Activated CD4-positive, alpha-beta T cell treated with anti-CD3 and anti-CD28 coated beads for 48 hours (primary cell): ENCODE measurements around the gene AFF3.
A peak's percentile ranks its signal among the peaks of the same experiment; 100 is the strongest.
"Not testable (repeated sequence)": the region's sequence is repeated elsewhere in the genome, so short reads cannot be mapped to it uniquely, and the experiment has no call there.

ENCODE experiments used
- DNase-seq: peaks from one replicate; pipeline ENCODE4 v3.0.0-alpha.2; 2020

Gene AFF3

DNA sequence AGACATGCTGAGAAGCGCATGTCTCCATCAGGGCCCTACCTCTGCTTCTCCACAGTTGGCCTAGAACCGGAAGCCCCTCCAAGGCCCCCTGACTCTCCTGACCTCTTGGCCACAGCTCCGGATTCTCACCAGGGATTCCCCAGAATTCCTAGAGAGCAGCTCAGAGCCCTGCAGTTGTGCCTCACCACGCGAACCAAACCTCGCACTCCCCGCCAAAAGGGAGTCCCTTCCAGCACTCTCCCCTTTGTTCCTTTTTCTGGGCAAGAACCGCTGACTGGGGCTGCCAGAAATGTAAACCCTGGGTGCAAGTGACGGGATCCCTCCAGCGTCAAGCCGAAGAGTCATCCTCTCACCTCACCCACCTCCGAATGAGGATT lies 36.7 kb downstream of the AFF3 start:
- no peak for DNase-seq

DNA sequence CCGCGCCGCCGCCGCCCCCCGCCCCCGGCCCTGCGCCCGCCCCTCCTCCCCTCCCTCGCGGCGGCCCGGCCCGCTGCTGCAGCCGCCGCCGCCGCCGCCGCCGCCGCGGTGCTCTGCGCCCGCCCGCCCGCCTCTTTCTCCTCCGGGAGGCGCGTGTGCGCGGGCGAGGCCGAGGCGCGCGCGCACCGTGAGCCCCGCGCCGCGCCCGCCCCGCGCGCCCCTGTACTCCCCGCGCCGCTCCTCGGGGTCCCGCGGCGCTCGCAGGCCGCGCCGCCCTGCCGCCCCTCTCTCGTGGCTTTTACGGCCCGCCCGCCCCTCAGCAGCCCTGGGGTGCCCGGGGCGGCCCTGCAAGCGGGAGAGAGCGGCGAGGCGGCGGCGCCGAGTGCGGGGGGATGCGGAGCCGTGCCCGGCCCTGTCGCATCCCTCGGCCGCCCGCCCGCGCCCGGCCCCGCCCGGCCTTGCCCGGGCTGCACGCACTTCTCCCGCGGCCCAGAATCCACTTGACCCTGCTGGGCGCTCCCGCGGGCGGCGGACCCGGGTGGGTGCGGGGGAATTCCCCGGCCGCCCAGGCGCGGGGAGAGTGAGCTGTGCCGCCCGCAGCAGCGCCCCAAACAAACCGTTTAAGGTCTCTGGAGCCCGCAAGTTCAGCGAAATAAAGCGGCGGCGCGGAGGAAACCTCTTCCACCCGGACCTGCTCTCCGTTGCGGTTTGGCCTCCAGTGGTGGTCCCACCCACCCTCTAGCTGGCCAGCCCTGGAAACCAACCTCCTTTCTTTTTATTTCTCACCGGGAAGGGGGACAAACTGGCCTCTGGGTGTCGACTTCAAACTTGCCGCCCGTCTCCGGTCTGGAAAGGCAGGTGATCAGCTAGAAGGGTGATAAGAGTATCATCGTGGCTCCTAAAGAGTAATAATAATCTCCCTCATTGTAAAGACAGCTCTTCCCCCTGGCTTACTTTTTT lies 37.4 kb downstream of the AFF3 start:
- peak; percentile 25 for DNase-seq

DNA sequence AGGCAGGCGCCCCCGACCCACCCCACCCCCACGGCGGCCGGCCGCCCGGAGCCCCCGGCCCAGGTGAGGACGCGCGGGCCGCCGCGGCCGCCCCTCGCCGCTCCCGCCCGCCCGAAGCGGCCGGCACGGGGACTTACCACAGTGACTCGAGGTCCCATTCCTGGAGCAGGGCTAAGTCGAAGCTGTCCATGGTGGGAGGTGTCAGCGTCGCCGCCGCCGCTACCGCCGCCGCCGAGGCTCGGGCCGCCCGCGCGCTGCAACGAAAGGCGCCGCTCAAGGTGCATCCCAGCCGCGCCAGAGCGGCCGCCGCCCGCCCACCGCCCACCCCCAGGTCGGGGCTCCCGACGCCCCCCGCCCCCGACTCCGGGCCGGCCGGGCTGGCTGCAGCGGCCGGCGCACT lies 38.1 kb downstream of the AFF3 start:
- DNase-seq = not testable (repeated sequence)

DNA sequence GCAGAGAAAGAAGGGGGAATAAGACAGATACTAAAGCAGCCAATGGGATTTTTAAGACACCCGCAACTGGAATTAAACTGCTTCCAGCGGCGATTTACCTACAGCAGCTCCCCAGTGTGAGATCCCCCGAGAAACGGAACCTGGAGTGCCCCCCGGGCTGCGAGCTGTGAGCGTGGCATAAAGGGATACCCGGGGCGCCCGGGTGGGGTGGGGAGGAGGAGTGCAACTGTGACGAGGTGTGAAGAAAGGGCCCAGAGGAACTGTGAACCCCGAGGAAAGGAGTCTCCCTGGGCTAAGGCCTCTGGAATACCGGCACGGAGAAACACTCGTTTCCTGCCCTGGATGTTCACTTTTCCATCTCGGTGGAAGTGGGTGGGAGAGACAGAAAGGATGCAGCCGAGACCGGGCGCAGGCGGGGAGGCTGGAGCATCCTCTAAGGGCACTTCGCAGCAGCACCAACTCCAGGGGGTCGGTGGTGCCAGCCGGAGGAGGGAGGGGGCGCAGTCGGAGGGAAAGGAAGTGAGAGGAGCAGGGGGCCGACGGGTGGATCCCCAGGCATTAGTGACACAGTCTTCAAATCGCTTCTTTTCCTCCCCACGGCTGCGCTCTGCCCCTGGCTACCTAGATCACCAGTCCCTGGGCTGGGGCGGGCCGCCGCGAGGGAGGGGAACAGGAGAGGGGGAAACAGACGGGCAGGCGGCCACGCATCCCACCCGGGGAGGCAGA lies 38.7 kb downstream of the AFF3 start:
- DNase-seq = not testable (repeated sequence)

DNA sequence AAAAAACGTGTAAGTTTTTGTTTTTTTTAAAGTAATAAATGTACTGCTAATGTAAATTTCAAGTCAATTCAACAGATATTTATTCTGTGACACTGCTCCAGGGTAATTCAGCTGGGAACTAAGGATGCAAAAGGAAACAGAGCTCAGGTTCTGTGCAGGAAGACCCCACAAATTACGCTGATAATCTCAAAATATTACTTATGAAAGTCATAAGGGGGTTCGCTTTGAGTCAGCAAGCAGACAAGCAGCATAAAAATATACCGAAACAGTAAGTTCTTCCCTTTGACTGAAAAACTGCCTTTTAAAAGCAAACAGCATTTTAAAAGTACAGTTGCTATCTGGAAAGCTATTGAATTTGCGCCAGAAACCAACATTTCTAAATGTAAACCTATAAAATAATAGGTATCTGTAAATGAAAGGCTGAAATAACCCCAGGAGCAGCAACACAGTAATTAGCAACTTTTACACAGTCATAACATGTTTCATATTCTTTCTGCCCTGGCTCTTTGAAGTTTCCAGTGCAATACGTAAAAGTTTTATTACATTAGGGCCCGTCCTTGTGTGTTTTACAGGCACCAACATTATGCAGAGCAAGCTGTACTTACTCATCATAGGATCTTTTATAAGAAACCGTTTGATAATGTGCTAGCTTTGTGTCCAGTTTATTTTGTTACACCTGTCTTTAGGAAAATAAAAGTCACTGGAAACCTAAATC lies 39.8 kb downstream of the AFF3 start:
- not testable (repeated sequence) for DNase-seq

DNA sequence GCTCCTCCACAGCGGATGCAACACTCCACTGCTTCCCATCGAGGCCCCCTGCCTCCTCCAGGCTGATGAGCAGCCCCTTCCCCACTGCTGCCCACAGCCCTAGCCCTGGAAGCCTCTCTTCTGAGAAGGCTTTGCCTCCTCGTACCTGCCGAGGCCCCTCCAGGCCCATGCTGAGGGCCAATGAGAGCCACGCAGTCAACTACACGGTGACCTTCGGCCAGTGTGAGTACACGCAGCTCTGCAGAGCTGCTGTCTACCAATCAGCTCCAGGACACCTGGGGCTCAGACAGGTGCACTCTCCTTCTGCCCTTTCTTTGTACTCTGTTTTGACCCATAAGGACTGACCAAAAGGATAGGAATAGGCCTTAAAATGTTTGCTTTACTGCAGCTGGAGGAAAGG lies 43.5 kb downstream of the AFF3 start:
- not testable (repeated sequence) for DNase-seq

DNA sequence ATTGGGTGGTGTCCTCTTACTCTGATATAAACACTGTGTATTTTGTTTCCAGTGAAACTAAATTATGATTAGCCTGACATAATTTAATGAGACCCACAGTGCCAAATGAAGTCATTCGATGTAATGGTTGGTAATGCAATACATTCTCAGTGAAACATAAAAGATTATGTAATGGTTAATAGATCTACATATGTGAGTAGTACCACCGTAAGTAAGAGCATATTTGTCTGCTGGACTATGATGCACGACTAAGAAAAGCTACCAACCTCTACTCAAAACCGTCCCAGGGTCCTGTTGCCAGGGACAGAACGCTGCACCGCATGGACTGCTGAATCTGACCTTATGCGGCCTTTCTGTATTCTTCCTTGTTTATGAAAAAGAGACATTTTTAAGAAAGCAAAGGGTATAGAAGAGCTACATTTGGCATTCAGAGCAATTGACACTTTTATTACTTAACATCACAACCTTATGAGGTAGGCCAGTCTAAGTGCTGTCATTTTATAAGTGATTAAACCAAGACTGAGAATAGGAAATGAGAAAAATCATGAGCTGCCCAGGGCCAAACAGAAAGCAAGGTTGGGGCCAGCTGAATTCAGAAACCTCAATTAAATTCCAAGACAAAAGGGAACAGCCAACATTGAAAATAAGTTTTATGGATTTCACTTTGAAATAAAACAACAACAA lies 44.6 kb downstream of the AFF3 start:
- not testable (repeated sequence) for DNase-seq

DNA sequence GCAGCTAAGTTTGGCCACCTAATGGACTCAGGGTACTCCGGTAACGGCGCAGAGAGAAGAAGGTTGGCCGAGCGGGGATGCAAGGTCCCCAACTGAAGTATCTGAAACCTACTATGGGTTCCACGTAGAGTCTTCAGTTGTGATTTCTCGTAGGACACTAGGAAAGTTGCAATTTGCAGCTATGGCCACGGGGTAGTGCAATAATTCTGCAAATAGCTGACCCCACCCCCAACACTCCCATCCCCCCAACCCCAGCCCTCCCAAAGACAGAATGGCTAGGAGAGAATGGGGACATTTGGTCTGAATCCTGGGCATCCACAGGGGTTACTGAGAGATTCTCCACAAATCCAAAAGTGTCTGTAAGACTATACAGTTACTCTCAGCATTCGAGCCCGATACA lies 46.5 kb downstream of the AFF3 start:
- DNase-seq = not testable (repeated sequence)

DNA sequence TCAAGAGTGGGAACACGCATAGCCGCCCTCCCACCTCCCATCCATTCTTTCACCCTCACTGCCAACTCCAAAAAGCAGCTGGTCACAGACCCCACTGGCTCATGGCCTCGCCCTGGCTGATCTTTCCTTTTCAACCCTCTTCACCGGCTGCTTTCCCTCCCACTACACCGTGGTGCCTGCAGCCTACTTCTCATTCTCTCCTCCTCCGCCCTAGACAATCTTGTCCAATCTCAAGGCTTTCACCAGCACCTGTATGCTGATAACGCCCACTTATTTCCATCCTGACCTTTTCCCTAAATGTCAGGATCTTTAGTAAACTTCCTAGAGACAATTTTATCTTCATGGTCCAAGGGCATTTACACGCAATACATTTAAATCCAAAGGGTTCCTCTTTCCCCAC lies 50.6 kb downstream of the AFF3 start:
- not testable (repeated sequence) for DNase-seq

DNA sequence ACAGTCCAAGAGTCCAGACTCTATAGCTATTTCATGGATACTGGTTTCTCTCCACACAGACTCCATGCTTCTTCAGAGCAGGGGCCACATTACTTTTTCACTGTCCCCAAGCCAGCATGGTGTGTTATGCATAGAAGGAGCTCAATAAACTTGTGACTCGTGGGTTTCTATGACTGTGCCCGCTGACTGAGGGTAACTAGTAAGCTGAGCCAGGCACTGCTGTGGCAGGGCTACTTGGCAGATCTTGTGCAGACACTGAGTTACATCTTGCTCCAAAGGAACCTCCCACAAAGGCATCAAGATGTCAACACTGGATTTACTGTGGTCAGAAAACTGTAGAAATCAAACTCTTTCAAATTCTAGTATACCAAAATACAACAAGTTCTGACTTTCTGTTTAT lies 56.6 kb downstream of the AFF3 start:
- not testable (repeated sequence) for DNase-seq

DNA sequence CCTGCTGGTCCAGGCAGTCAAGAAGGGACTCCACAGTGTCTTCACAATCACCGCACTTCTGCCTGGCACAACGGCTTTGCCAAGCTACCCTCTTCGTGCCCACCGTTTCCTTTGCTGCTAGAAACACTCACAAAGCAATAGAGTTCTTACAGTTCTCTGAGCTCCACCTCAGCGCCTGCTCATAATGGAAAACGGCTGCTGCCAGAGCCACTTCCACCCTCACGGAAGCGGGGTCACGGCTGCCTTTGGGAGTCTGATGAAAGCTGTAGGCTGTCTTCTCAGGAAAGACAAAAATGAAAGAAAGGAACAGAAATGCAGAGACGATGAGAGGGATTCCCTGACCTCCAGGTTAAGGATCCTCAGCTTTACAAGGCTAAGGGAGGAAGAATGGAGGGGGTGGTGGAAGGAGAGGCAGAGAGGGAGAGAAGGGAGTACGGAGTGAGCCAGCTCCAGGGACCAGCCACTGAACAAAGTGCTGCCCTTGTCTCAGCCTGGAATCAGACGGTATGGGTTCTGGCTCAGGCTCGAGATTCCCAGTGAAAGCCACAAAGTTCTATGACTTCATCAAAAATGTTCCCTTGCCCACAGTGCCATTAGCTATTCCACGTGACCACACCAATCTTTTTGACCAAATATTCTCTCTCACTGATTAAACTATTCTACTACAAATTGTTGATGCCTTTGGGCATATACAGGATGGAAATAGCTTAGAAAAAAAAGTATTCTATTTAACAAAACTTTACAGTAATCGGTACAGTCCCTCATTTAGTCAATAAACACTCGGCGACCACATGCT lies 58.8 kb downstream of the AFF3 start:
- DNase-seq = not testable (repeated sequence)

DNA sequence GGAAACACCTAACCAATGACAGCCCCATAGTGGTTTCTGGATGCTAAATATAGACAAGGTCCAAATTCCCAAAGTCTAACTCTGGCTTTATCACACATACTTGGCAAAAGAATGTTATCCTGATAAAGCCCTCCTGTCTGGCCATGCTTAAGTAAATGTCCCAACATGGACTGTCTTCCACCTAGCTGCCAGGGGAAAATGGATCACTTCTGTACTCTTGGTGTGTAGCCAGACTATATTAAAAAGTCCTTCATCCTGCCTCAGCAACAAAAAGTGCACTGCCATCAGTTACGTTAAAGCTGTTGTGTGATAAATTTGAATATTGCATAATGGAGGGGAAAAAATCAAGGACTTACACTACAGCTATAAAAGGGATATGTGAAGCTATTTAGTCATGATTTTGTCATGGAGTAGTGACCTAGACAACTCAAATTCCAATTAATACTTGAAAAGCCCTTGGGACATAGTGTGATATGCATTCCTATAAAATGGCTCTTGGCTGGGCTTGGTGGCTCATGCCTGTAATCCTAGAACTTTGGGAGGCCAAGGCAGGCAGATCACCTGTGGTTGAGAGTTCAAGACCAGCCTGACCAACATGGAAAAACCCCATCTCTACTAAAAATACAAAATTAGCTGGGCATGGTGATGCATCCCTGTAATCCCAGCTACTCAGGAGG lies 60.0 kb downstream of the AFF3 start:
- DNase-seq = not testable (repeated sequence)

DNA sequence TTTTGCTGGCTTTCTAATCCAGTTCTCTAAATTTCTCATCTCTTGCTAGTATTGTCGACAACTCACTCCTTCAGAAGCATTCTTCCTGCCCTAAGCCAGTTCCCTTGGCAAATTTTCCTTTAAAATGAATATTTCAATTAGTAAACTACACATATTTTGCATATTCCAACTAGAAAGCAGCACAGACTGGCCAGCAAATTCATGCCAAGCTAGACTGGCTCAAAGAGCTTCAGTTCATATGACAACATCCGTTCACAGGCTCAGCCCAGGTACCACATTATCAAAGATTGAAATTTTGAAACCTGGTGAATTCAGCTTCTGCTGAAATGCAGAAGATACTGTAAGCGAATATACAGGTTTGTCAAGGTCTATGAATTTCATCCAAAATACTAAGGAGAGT lies 64.5 kb downstream of the AFF3 start:
- no peak for DNase-seq

DNA sequence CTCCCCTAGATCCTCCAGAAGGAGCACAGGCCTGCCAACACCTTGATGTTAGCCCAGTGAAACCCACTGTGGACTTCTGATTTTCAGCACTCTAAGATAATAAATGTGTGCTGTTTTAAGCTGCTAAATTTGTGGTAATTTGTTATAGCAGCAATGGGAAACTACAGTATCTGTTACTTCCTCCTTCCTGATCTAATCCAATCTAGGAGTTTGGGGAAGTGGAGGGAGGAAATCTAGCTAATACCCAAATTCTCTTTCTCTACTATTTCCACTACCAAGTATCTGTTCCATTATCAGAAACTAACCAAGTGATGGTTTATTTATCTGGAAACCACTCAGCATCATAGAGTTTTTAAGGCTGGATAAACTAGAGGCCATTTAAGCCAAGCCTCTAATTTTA lies 64.9 kb downstream of the AFF3 start:
- DNase-seq = no peak

DNA sequence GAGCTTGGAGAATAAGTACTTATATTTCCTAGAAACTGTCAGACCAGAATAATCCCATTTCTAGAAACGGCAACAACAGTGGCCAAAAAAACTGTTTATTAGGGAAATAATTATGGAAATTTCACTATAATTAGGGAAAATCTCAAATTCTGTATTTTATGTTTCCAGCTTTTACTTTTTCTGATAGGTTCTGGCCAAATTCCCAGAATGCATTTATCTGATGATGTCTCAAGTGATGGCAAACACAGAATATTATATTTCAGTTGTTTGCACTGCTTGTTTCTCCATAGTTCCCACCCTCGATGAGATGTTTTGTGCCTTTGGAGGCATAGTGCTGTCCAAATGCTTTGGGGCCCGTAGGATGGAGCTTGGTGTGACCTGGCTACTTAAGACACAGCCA lies 66.9 kb downstream of the AFF3 start:
- no peak for DNase-seq

DNA sequence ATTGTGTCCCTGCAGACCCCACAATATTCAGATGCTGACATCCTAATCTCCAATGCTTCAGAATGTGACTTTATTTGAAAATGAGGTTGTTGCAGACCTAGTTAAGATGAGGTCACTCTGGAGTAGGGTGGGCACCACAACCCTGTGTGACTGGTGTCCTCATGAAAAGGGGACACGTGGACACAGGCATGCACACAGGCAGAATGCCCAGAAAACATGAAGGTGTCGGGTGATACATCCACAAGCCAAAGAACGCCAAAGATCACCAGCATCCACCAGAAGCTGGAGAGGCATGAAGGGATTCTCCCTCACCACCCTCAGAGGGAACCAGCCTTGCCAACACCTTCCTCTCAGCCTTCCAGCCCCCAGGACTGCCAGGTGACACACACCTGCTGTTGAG lies 69.3 kb downstream of the AFF3 start:
- DNase-seq = no peak

DNA sequence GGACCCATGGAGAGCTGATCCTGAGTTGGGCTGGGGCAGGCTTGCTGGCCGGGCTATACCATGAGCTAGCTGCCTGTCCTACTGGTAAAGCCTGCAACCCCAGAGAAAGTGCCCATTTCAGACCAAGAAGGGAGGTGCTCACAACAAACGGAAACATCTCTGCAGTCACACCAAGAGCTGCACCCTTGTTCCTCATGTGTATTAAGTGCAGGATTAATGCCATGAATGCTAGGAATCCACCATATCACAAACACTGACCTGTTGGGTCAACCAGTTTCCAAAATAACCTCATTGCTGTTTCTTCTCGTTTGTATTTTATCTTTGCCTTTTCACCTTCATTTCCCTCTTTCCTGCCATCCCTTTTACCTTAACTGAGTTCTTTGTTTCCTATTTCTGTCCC lies 69.9 kb downstream of the AFF3 start:
- DNase-seq = no peak

DNA sequence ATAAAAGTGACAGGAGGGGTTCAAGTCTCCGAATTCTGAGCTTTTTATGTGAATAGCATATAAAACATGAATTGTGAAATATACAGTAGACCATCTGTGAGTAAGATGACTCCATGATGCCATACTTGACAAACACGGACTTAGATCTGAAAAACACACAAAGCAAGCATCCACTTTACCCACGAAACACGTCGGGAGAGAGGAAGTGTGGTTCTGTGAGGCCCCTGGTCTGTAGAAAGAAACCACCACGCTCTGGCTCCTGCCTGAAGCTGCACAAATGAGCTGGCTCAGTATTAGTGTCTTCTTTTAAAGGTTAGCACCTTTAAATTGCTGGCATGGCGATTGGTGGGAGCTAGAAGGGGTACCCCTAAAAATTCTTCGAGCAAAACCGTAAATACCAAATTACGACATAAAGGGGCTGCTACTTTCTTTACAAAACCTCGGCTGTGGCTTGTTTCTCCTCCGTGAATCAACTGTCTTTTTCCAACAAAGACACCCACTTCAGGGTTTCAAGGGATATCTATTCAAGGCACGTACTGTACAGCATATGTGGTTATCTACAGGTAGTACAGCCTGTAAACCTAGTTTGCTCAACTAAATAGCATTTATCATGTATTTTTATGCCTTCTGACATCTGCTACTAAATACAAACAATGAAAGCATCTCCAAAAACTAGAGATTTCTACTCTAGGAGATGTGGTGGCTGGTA lies 70.9 kb downstream of the AFF3 start:
- peak; percentile 28 for DNase-seq

DNA sequence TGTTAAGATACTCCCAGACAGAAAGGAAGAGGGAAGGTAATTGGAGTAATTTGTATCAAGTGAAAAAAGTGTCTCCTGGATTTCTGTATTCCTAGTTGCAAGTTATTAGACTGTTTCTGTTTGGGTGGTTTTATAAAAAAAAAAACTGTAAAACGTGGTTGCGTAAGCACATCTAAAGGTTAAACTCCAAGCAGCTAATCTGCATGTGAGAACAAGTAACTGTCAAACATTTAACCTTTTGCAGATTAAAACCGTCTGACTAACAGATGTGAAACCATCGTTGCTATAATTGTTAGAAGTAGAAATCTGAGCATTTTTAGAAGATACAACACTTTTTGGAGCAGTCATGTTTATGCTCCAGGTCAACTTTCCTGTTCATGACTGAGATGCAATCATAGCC lies 72.3 kb downstream of the AFF3 start:
- DNase-seq = no peak

DNA sequence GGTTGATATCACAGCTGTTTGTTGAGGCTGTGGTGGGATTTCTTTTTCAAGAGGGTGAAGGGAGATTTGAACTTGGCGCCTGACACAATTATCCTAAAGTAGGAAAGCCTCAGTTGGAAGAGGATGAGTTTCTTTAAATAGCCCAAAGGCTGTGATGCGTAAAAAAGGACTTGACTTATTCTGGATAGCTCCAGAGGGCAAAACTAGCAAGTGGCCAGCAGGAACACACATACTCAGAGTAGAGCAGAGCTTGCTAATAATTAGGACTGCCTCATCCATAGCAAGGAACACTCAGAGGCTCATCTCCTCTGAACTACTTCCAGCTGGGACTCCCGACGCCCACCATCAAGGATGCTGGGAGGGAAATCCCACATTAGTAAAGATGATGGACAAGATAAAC lies 74.0 kb downstream of the AFF3 start:
- no peak for DNase-seq

DNA sequence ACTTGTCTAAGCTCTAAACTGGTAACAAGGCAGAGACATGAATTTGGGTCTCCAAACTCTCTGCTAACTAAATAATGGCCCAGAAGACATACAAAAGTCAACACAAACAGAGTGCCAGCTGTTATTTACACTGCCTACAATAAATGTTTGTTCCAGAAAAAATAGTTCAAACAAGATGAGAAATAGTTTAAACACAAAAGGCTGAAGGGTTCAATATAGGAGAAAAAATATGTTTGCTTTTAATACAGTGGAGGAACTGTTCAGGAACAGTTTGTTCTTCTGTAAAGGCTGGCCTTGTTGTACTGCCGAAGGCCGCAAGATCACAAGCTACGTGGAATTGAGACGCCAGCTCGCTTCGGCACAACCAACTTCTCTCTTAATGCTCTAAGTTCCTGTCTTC lies 74.6 kb downstream of the AFF3 start:
- DNase-seq = no peak
